22Rv1 (cell line): ENCODE measurements around the gene FGD6.

Experiments used
- ZFX ChIP-seq: fragments of 450-650 bp; IDR thresholded peaks from 2 replicates; pipeline ENCODE4 v1.6.1; 2017; ENCODE audit warnings: antibody characterized with exemption, borderline replicate concordance
- TF ChIP-seq, protein P1 (sequence below): fragments of 450-650 bp; IDR thresholded peaks from 2 replicates; pipeline ENCODE4 v1.5.1; 2017; ENCODE audit warnings: mild to moderate bottlenecking

DNA sequence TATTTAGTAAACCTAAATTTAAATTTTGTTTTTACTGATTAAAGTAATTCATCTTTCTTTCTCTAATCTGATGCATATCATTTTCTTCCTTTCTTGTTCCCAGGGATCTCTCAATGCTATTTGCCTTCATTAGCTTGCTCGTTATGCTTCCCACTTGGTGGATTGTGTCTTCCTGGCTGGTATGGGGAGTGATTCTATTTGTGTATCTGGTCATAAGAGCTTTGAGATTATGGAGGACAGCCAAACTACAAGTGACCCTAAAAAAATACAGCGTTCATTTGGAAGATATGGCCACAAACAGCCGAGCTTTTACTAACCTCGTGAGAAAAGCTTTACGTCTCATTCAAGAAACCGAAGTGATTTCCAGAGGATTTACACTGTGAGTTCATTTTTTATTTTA lies 49.0 kb upstream of the FGD6 start:
- TF ChIP-seq, protein P1, sequence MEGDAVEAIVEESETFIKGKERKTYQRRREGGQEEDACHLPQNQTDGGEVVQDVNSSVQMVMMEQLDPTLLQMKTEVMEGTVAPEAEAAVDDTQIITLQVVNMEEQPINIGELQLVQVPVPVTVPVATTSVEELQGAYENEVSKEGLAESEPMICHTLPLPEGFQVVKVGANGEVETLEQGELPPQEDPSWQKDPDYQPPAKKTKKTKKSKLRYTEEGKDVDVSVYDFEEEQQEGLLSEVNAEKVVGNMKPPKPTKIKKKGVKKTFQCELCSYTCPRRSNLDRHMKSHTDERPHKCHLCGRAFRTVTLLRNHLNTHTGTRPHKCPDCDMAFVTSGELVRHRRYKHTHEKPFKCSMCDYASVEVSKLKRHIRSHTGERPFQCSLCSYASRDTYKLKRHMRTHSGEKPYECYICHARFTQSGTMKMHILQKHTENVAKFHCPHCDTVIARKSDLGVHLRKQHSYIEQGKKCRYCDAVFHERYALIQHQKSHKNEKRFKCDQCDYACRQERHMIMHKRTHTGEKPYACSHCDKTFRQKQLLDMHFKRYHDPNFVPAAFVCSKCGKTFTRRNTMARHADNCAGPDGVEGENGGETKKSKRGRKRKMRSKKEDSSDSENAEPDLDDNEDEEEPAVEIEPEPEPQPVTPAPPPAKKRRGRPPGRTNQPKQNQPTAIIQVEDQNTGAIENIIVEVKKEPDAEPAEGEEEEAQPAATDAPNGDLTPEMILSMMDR, result no peak
- TF ChIP-seq ZFX, result no peak
